HG03103 (cell line): ENCODE results near the gene GALNT17.
"Not testable (repeated sequence)": the region's sequence is repeated elsewhere in the genome, so short reads cannot be mapped to it uniquely, and the experiment has no call there.

Experiments
- ATAC-seq: cut with Tn5 transposase; IDR thresholded peaks from one replicate; pipeline ENCODE4 v1.9.1; 2021; ENCODE audit warnings: low read depth; ENCODE audit not compliant: unreplicated experiment

Gene GALNT17

GRCh38 chr7:71538210-71538609, 406.3 kb downstream of the GALNT17 start:
- ATAC-seq: no peak

- ATAC-seq: no peak
Observed at GRCh38 chr7:71539615-71540014, 407.7 kb downstream of the GALNT17 start.

GRCh38 chr7:71541707-71542353, 409.9 kb downstream of the GALNT17 start:
- no peak for ATAC-seq

DNA sequence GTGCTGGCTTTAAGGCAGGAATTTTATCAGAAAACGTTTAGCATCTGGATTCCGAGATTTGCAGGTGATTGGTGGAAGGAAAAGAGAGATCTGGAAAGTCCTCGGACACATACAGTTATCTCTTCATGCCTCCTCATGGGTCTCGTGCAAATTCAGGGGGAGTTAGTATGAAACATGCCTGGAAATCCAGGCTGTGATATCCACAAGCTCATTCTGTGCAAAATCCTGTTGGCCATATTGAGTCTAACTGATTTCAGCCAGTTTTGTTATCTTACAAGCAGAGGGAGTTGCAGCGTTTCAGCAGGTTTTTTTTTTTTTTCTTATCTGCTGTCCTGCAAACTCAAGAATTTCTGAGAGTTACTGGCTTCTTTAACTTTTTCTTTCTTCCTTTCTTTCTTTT, 411.5 kb downstream of the GALNT17 start:
- no peak for ATAC-seq

- ATAC-seq: no peak
Observed at GRCh38 chr7:71544816-71545215, 412.9 kb downstream of the GALNT17 start.

GRCh38 chr7:71547426-71547825, 415.5 kb downstream of the GALNT17 start:
- ATAC-seq: no peak

GRCh38 chr7:71548746-71549145, 416.8 kb downstream of the GALNT17 start:
- no peak for ATAC-seq

DNA sequence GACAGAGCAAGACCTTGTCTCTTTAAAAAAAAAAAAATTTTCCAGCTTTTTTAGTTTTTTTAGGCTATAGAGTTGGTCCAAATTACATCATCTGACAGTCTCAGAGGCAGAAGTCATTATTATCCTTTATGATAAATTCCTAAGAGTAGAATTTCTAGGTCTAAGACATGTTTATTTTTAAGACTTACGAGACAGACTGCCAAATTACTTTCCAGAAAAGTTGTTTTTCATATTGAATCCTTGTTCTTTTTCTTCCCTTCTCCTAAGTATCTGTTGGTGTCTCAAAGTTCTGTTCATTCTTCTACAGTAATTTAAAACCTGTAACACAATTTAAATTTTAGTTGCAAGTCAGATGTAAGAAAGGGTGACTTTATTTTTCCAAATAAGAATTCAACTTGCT, 421.4 kb downstream of the GALNT17 start:
- no peak for ATAC-seq

GRCh38 chr7:71555758-71556157, 423.8 kb downstream of the GALNT17 start:
- no peak for ATAC-seq

- ATAC-seq: no peak
Observed at GRCh38 chr7:71558806-71559613, 427.1 kb downstream of the GALNT17 start.

DNA sequence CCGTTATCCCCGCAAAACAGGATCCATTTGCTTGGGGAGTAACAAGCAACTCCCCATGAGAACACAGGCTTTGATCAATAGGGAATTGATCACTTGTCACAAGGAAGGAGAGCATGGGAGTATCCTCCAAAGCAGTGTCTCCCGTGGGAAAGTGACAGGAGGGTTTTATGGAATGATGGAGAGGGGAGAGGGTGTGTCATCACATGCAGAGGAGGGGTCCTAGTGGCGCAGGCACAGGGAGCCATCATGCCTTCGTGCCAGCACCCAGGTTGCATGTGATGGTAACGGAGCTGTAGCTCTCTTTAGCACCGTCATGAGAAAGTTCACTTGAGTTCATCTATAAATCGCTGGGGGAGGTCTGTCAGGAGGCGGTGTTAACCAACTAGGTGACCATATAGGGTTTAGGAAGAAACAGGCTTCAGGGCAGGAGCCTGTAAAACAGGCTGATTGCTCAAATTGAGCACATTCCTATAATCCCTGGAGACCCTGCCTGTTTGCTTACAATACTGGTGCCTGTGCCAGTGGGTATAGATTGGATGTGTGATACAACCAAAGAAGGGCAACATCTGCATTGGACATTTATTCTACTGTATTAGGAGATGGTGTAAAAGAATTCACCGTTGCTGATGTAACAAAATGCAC, 428.5 kb downstream of the GALNT17 start:
- no peak for ATAC-seq

DNA sequence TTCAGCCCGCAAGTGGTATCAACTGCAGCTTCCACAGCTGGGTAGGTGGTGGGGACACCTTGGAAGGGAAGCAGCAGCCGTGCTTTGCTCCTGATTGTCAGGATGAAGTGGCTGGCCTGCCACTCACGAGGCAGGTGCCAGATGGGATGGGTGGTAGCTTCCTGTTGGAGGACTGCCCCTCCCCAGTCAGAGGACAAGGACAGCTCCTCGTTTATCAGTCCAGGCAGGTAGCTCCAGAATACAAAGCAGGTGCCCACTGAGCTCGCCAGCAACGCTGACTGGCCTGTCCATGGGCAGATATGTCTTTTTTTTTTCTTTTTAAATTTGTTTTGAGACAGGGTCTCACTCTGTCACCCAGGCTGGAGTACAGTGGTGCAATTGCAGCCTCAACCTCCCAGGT, 431.3 kb downstream of the GALNT17 start:
- no peak for ATAC-seq

- no peak for ATAC-seq
Observed at GRCh38 chr7:71566376-71566775, 434.4 kb downstream of the GALNT17 start.

DNA sequence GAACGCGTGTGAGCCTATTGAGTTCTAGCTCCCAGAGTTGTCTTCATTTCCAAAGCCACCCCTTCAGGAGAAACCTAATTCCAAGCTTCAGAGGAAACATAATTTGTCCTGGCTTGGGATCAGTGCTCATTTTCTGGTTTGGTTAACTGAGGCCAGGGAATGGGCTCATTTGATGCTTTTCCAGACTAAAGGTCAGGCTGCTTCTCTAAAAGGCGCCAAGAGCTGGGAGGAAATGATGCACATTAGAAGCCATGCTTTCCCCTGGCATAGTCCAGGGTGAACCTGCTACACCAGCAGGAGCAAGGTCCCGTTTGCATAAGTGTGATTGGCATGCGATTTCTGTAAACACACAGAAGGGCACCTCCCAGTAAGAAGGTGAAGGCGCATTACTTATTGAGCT, 435.0 kb downstream of the GALNT17 start:
- ATAC-seq: no peak

DNA sequence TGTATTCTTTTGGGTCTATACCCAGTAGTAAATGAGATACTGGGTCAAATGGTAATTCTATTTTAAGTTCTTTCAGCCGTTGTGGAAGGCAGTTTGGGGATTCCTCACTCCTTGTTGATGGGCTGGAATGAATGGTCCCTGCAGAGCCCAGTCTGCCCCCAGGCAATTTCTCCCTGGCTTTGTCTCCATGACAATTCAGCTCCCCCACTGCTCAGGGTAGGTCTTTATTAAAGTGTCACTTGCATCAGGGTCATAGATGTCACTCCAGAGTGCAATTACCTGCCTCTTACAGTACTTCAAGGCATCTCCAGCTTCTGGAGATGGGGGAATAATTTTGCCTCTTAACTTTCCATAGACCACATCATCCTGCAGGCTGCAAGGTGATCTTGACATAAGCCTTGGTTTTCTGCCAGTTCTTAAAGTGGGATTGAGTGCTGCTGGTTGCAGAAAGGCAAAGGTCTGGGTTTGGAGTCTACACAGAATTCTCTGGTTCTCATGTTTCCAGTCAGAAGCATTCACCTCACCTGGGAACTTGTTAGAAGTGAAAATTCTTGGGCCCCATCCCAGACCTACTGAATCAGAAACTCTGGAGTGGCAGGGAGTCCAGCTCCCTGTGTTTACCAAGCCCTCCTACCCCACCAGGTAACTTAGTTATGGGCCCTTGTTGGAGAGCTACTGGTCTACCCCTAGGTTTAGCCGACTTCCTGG, 442.4 kb downstream of the GALNT17 start:
- no peak for ATAC-seq

DNA sequence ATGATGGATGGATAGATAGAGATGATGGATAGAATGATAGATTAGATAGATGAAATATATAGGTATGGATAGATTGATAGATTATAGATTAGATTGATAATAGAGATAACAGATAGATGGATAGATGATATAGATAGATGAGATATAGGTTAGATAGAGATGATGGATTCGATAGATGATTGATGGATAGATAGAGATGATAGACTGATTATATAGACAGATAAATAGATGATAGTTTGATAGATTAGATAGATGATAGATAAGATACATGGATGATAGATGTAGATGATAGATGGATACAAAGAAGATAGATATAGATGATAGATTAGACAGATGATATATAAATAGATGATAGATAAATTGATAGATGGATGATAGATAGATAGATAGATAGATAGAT, 448.1 kb downstream of the GALNT17 start:
- no peak for ATAC-seq

DNA sequence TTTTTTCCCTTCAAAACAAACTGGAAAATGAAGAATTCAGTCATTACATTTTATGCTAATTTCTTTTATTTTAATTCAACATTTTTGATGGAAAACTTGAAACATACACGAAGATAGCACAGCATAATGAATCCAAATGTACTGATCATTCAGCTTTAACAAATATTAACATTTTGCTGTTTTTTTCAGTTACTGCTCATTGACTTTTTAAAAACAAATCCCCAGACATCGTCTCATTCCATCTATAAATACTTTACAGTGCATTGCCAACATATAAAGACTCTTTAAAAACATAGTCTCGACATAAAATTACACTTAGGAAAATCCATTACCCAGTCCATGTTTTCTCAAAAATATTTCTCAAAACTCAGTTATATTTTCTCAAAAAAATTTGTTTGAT, 452.3 kb downstream of the GALNT17 start:
- no peak for ATAC-seq

- no peak for ATAC-seq
Observed at GRCh38 chr7:71591876-71592275, 459.9 kb downstream of the GALNT17 start.

GRCh38 chr7:71592388-71592787, 460.4 kb downstream of the GALNT17 start:
- ATAC-seq: not testable (repeated sequence)

GRCh38 chr7:71594736-71595135, 462.8 kb downstream of the GALNT17 start:
- no peak for ATAC-seq

- ATAC-seq: no peak
Observed at GRCh38 chr7:71595176-71595575, 463.2 kb downstream of the GALNT17 start.
